SK-N-SH treated with all-trans-retinoic acid at 6 μM for 48 hours (cell line): ENCODE measurements around the gene PEX5L.

ENCODE experiments used
- CREB5 ChIP-seq: fragments of 250-450 bp; sonication (Bioruptor Pico); IDR thresholded peaks from 2 replicates; pipeline ENCODE4 v1.5.1; 2020; ENCODE audit warnings: low read depth, mild to moderate bottlenecking, moderate library complexity
- ESRRG ChIP-seq: fragments of 250-450 bp; sonication (Bioruptor Pico); IDR thresholded peaks from 2 replicates; pipeline ENCODE4 v1.6.1; 2021; ENCODE audit warnings: mild to moderate bottlenecking
- ISL1 ChIP-seq: fragments of 250-450 bp; sonication (Bioruptor Pico); IDR thresholded peaks from 2 replicates; pipeline ENCODE4 v2.1.2; 2022; ENCODE audit warnings: mild to moderate bottlenecking, moderate library complexity
- OSR1 ChIP-seq: fragments of 250-450 bp; sonication (Bioruptor Pico); IDR thresholded peaks from 2 replicates; pipeline ENCODE4 v1.8.0; 2022; ENCODE audit warnings: moderate library complexity, mild to moderate bottlenecking, inconsistent platforms
- PPARA ChIP-seq: fragments of 250-450 bp; sonication (Bioruptor Pico); IDR thresholded peaks from 2 replicates; pipeline ENCODE4 v1.5.0; 2020; ENCODE audit warnings: mild to moderate bottlenecking, borderline replicate concordance
- ZFP3 ChIP-seq: fragments of 250-450 bp; sonication (Bioruptor Pico); IDR thresholded peaks from 2 replicates; pipeline ENCODE4 v1.5.0; 2020; ENCODE audit warnings: mild to moderate bottlenecking, moderate library complexity
- ZNF70 ChIP-seq: fragments of 450-650 bp; formaldehyde crosslinking; IDR thresholded peaks from 2 replicates; pipeline ENCODE4 v1.5.0; 2020; ENCODE audit warnings: mild to moderate bottlenecking, moderate library complexity
- ZNF8 ChIP-seq: fragments of 450-650 bp; formaldehyde crosslinking; IDR thresholded peaks from 2 replicates; pipeline ENCODE4 v1.5.0; 2020; ENCODE audit warnings: mild to moderate bottlenecking, moderate library complexity
- TF ChIP-seq, protein P1 (sequence below): fragments of 250-450 bp; sonication (Bioruptor Pico); IDR thresholded peaks from 2 replicates; pipeline ENCODE4 v1.8.0; 2021; ENCODE audit warnings: low read depth, mild to moderate bottlenecking, moderate library complexity, borderline replicate concordance

GRCh38 chr3:180048103-180048502, 11.4 kb upstream of the PEX5L start:
- TF ChIP-seq ZNF70 (CRISPR knock-in tag) (no peak), CREB5 (CRISPR knock-in tag) (no peak), ESRRG (CRISPR knock-in tag) (no peak), ZNF8 (CRISPR knock-in tag) (no peak), PPARA (CRISPR knock-in tag) (no peak), ISL1 (CRISPR knock-in tag) (no peak), ZFP3 (CRISPR knock-in tag) (no peak), OSR1 (CRISPR knock-in tag) (no peak)
- TF ChIP-seq, protein P1, sequence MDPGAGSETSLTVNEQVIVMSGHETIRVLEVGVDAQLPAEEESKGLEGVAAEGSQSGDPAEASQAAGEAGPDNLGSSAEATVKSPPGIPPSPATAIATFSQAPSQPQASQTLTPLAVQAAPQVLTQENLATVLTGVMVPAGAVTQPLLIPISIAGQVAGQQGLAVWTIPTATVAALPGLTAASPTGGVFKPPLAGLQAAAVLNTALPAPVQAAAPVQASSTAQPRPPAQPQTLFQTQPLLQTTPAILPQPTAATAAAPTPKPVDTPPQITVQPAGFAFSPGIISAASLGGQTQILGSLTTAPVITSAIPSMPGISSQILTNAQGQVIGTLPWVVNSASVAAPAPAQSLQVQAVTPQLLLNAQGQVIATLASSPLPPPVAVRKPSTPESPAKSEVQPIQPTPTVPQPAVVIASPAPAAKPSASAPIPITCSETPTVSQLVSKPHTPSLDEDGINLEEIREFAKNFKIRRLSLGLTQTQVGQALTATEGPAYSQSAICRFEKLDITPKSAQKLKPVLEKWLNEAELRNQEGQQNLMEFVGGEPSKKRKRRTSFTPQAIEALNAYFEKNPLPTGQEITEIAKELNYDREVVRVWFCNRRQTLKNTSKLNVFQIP (CRISPR knock-in tag): no peak
